A549 treated with GW870086 at 1 μM for 4 hours (cell line): ENCODE measurements around the gene HIRA. TPM values are rescaled to one million over a fixed set of nuclear protein-coding genes. Genes with fewer than 3 reads are reported as not detected.

Source experiments
- total RNA-seq: library from RNA; stranded (reverse); fragments of 200-300 nt; extraction: Qiagen RNA extraction; gene quantifications from 5 replicates; pipeline ENCODE4 v1.2.3, GENCODE V29; 2022; ENCODE audit warnings: low read depth

HIRA gene
- 19.2 to 24.4 TPM (median 23.0 TPM) in 5 replicates for total RNA-seq

DNA sequence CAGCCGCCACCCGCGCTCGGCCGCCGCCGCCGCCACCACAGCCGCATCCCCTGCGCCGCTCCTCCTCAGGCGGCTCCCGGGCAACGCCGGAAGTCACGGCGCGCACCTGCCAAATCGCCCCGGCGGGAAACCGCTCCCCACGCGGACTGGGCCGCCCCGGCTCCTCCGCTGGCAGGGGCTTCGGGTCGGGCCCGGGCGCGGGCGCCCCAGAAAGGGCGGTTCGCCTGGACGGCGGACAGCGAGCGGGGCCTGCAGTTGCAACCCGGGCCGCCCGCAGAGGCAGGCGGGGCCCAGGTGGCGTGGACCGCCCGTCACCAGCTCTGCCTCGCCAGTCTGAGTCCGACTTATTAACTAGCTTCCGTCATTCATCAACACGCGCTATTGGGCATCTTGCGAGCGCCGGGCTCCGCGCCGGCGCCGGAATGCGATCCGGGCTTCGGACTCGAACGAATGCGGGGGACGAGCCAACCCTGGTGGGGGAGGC is at the start of gene HIRA:
Gene HIRA, minus strand, starts transcription at position 85 of the 484 bp plus-strand sequence. CDS start 257 bp downstream, outside the sequence.

GRCh38 chr22:19479355-19480172 is 48.0 kb upstream of the HIRA start, which contains the start of gene CDC45:
Gene CDC45 (plus strand): TSS chr22:19479920. CDS start chr22:19479969, 49 bp downstream.

DNA sequence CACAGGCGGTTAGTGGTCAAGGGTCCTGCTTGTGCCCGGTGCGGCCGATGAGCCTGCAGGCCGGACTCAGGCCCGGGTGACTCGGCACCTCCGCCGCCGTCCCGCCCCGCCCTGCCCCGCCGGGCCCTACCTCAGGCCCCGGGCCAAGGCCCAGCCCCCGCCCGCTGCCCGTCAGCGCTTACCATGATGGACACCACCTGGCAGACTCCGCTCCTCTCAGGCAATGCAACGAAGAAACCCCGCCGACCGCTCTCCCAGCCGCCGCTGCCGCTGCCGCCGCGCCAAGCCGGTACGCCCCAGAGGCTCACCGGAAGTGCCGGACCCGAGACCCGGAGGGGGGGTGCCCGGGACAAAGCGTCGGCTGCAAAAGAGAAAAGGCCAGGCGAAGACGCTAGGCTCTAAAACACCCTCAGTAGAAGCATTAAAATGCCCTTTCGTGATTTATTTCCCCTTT is 47.4 kb upstream of the HIRA start, which contains the start of gene UFD1:
Gene UFD1, minus strand, starts transcription at position 293 of the 454 bp plus-strand sequence. Its CDS starts 108 bp downstream, at position 185.

GRCh38 chr22:19447330-19448075 is 16.0 kb upstream of the HIRA start, which contains the start of gene C22orf39:
Gene C22orf39 (minus strand): TSS chr22:19447711. CDS start chr22:19447688, 23 bp downstream.

GRCh38 chr22:19432133-19432851 is 759 bp upstream of the HIRA start, which contains the start of gene MRPL40:
Gene MRPL40 (plus strand): TSS chr22:19432545. CDS start chr22:19432555, 10 bp downstream.

DNA sequence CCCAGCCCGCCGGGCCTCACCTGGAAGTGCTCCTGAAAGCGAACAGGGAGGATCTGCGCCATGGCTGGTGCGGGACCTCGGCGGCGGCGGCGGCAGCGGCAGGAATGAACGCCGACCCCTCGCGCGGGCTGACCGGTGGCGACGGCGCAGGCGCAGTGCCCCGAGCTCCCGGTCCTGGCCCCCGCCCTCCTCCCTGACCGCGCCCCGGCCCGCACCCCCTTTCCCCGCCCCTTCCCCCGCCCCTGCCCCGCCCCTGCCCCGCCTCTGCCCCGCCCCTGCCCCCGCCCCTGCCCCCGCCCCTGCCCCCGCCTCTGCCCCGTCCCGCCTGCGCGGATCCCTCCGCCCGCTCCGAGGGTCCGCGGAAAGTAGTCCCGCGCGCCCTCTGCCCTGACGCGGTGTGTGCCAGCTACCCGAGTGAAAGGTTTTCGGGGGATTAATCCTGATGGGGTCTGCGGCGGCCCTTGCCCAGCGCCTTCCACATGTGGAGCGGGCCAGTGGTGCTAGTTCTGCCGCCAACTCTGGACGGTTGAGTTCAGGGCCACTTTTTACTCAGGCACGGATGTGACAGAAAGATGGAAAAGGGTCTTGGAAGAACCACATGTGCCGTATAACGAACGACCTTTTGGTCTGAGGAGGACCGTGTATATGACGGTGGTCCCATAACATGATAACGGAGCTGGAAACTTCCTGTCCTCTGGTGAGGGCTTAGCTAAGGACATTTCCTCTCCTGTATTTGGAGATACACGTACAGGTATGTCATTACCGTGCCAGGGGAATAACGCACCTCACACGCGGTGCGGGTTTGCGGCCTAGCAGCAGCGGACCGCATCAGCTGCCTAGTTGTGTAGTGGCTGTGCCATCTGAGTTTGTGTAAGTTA is 139.7 kb downstream of the HIRA start, which contains the start of gene CLTCL1:
Gene CLTCL1, minus strand, starts transcription at position 140 of the 878 bp plus-strand sequence. Its CDS starts 78 bp downstream, at position 62.

Other genes with a start within 250 kb of the HIRA start
- gene CLTCL1, start 140.0 kb downstream of the HIRA start, total RNA-seq: 3.6 to 5.4 TPM (median 4.8 TPM) in 5 replicates
- gene MRPL40, start 812 bp upstream of the HIRA start, total RNA-seq: 41.5 to 55.9 TPM (median 46.7 TPM) in 5 replicates
- gene C22orf39, start 16.0 kb upstream of the HIRA start, total RNA-seq: 12.0 to 16.0 TPM (median 14.3 TPM) in 5 replicates
- 88.1 to 103 TPM (median 98.9 TPM) in 5 replicates for gene UFD1, start 47.5 kb upstream of the HIRA start, total RNA-seq
- 24.0 to 27.8 TPM (median 26.5 TPM) in 5 replicates for gene CDC45, start 48.2 kb upstream of the HIRA start, total RNA-seq
- gene CLDN5, start 92.7 kb upstream of the HIRA start, total RNA-seq: not detected in 5 replicates